HepG2 (cell line): ENCODE data around the gene SNRNP200. TPM values are rescaled to one million over a fixed set of nuclear protein-coding genes. Genes with fewer than 3 reads are reported as not detected.

Source experiments
- DNMT1 ChIP-seq: sonication (generic); formaldehyde crosslinking; IDR thresholded peaks from 2 replicates; pipeline ENCODE4 v1.5.1; 2020; ENCODE audit warnings: mild to moderate bottlenecking, missing genetic modification reagents
- HBP1 ChIP-seq: IDR thresholded peaks from 2 replicates; pipeline ENCODE4 v1.6.1; 2016; ENCODE audit warnings: low read depth, control low read depth
- HCFC1 ChIP-seq: fragments of 150-350 bp; IDR thresholded peaks from 2 replicates; pipeline ENCODE4 v1.6.1; 2014; ENCODE audit warnings: low read depth, low read length
- HNF1A ChIP-seq, 2 experiments: sonication (generic) in 1 of 2; formaldehyde crosslinking in 1 of 2; IDR thresholded peaks; 2 replicates each; pipeline versions ENCODE4 v1.4.0 to v1.6.1; 2016 to 2020; ENCODE audit warnings: borderline replicate concordance in 1 of 2, low read depth in 1 of 2, mild to moderate bottlenecking in 1 of 2, missing genetic modification reagents in 1 of 2
- NFRKB ChIP-seq: fragments of 450-650 bp; IDR thresholded peaks from 2 replicates; pipeline ENCODE4 v1.6.1; 2017
- PCBP2 ChIP-seq: fragments of 200-400 bp; formaldehyde crosslinking; optimal IDR thresholded peaks from 2 replicates; pipeline ENCODE3; 2018; ENCODE audit warnings: low read length, low read depth; ENCODE audit not compliant: poor library complexity, severe bottlenecking
- TEAD2 ChIP-seq: sonication (generic); formaldehyde crosslinking; IDR thresholded peaks from 2 replicates; pipeline ENCODE4 v1.9.0; 2021; ENCODE audit warnings: missing genetic modification reagents
- ZBTB25 ChIP-seq: IDR thresholded peaks from 2 replicates; pipeline ENCODE4 v1.6.1; 2018; ENCODE audit warnings: missing genetic modification reagents
- ZBTB4 ChIP-seq: sonication (generic); formaldehyde crosslinking; IDR thresholded peaks from 2 replicates; pipeline ENCODE4 v1.4.0; 2020; ENCODE audit warnings: missing genetic modification reagents, mild to moderate bottlenecking, borderline replicate concordance
- ZNF337 ChIP-seq: sonication (generic); formaldehyde crosslinking; IDR thresholded peaks from 2 replicates; pipeline ENCODE4 v1.5.1; 2020; ENCODE audit warnings: missing genetic modification reagents, low read depth, mild to moderate bottlenecking, borderline replicate concordance
- ZNF501 ChIP-seq: sonication (generic); formaldehyde crosslinking; IDR thresholded peaks from 2 replicates; pipeline ENCODE4 v1.5.1; 2020; ENCODE audit warnings: mild to moderate bottlenecking, moderate library complexity, missing genetic modification reagents
- ZNF747 ChIP-seq: sonication (generic); formaldehyde crosslinking; IDR thresholded peaks from 2 replicates; pipeline ENCODE4 v1.8.1; 2023; ENCODE audit warnings: missing genetic modification reagents, mild to moderate bottlenecking, borderline replicate concordance
- ZNF790 ChIP-seq: sonication (generic); formaldehyde crosslinking; IDR thresholded peaks from 2 replicates; pipeline ENCODE4 v1.8.0; 2022; ENCODE audit warnings: missing genetic modification reagents, mild to moderate bottlenecking, borderline replicate concordance
- ZSCAN31 ChIP-seq: sonication (generic); formaldehyde crosslinking; IDR thresholded peaks from 2 replicates; pipeline ENCODE4 v1.5.0; 2020; ENCODE audit warnings: low read depth, mild to moderate bottlenecking, missing genetic modification reagents
- polyA plus RNA-seq, 8 experiments: library from polyadenylated mRNA; depleted of rRNA in 3 of 8; stranded (reverse) in 7 of 8; unstranded in 1 of 8; fragments of >200 nt; fragmentation: Illumina TruSeq in 4 of 8; extraction: Trizol in 4 of 8; gene quantifications; 2 replicates each; pipeline versions ENCODE4 v1.2.1 to v1.2.3, GENCODE V29; 2011 to 2016; ENCODE audit warnings: low read depth in 4 of 8, missing spikeins in 1 of 8, mixed read lengths in 1 of 8; ENCODE audit not compliant: insufficient read depth in 1 of 8
- total RNA-seq, 5 experiments: library from RNA; depleted of rRNA; stranded (reverse); fragments of >200 nt; fragmentation: Illumina TruSeq; extraction: Trizol; gene quantifications; 2 replicates each; pipeline ENCODE4 v1.2.3, GENCODE V29; 2016; ENCODE audit warnings: low read depth in 1 of 5
- TF ChIP-seq, protein P1 (sequence below): sonication (generic); formaldehyde crosslinking; IDR thresholded peaks from 2 replicates; pipeline ENCODE4 v1.4.0; 2020; ENCODE audit warnings: missing genetic modification reagents, borderline replicate concordance

Gene SNRNP200
- total and polyA plus RNA-seq, 2 of the 13 experiments (the other 11 are each of a cell fraction or from before 2014, with no cell fraction given): 99.0 to 232 TPM

- TF ChIP-seq ZNF337 (no peak), ZBTB4 (CRISPR knock-in tag) (no peak), DNMT1 (CRISPR knock-in tag) (peak; percentile 70; the same call in 1 of the 2 replicates), ZNF790 (no peak), HBP1 (CRISPR knock-in tag) (no peak), ZSCAN31 (CRISPR knock-in tag) (no peak), TEAD2 (CRISPR knock-in tag) (no peak), ZBTB25 (no peak), NFRKB (no peak), HNF1A (IDR thresholded peaks at IDR 0.05; ENCODE audit: low read depth) (no peak), HNF1A (CRISPR knock-in tag; IDR thresholded peaks at IDR 0.05; ENCODE audit: borderline replicate concordance) (no peak; the same call in 1 of the 2 replicates), ZNF747 (CRISPR knock-in tag) (no peak), HCFC1 (no peak), ZNF501 (no peak; the same call in 1 of the 2 replicates), PCBP2 (no peak)
- TF ChIP-seq, protein P1, sequence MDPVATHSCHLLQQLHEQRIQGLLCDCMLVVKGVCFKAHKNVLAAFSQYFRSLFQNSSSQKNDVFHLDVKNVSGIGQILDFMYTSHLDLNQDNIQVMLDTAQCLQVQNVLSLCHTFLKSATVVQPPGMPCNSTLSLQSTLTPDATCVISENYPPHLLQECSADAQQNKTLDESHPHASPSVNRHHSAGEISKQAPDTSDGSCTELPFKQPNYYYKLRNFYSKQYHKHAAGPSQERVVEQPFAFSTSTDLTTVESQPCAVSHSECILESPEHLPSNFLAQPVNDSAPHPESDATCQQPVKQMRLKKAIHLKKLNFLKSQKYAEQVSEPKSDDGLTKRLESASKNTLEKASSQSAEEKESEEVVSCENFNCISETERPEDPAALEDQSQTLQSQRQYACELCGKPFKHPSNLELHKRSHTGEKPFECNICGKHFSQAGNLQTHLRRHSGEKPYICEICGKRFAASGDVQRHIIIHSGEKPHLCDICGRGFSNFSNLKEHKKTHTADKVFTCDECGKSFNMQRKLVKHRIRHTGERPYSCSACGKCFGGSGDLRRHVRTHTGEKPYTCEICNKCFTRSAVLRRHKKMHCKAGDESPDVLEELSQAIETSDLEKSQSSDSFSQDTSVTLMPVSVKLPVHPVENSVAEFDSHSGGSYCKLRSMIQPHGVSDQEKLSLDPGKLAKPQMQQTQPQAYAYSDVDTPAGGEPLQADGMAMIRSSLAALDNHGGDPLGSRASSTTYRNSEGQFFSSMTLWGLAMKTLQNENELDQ: no peak
Observed at GRCh38 chr2:96320728-96321622, 15.6 kb upstream of the SNRNP200 start (continued).
